Loucy (cell line): ENCODE data around the gene LCP1.

ENCODE experiments used
- H2AFZ ChIP-seq: fragments of 200-600 bp; sonication (generic); 2 replicates; pipeline ENCODE4 v1.6.0; 2016; ENCODE audit warnings: antibody characterized with exemption, mild to moderate bottlenecking, low read length, moderate library complexity
- H3F3A ChIP-seq: fragments of 200-600 bp; 2 replicates; pipeline ENCODE4 v1.6.0; 2016; ENCODE audit warnings: antibody characterized with exemption, low read depth, mild to moderate bottlenecking
- H3K27me3 ChIP-seq: fragments of 200-600 bp; sonication (generic); 2 replicates; pipeline ENCODE4 v1.6.1; 2014; ENCODE audit warnings: low read length, mild to moderate bottlenecking; ENCODE audit not compliant: insufficient read depth, poor library complexity, severe bottlenecking
- H3K36me3 ChIP-seq: fragments of 200-600 bp; sonication (generic); 2 replicates; pipeline ENCODE4 v1.6.1; 2016; ENCODE audit warnings: low read length; ENCODE audit not compliant: insufficient read depth
- H3K4me1 ChIP-seq: fragments of 200-600 bp; sonication (generic); 2 replicates; pipeline ENCODE4 v1.5.1; 2014; ENCODE audit warnings: low read length, mild to moderate bottlenecking; ENCODE audit not compliant: insufficient read depth, poor library complexity, severe bottlenecking
- H3K4me2 ChIP-seq: fragments of 200-600 bp; sonication (generic); 2 replicates; pipeline ENCODE4 v1.6.0; 2014; ENCODE audit warnings: antibody characterized with exemption, low read length, low read depth, mild to moderate bottlenecking; ENCODE audit not compliant: poor library complexity, severe bottlenecking
- H3K4me3 ChIP-seq: fragments of 200-600 bp; sonication (generic); 2 replicates; pipeline ENCODE4 v1.5.1; 2014; ENCODE audit warnings: low read length, mild to moderate bottlenecking, mixed read lengths; ENCODE audit not compliant: poor library complexity, severe bottlenecking
- H3K79me2 ChIP-seq: fragments of 200-600 bp; sonication (generic); 2 replicates; pipeline ENCODE4 v1.6.1; 2014; ENCODE audit warnings: low read length; ENCODE audit not compliant: insufficient read depth
- H3K9ac ChIP-seq: fragments of 200-600 bp; sonication (generic); 2 replicates; pipeline ENCODE4 v1.6.0; 2014; ENCODE audit warnings: mild to moderate bottlenecking, low read depth, low read length, moderate library complexity; ENCODE audit not compliant: poor library complexity, severe bottlenecking
- H3K9me2 ChIP-seq: fragments of 200-600 bp; sonication (generic); replicated peaks from 2 replicates; pipeline ENCODE4 v1.6.1; 2016; ENCODE audit warnings: low read depth, low read length, mixed read lengths
- H3K9me3 ChIP-seq: fragments of 200-600 bp; sonication (generic); 2 replicates; pipeline ENCODE4 v1.6.1; 2014; ENCODE audit warnings: mild to moderate bottlenecking, antibody characterized with exemption, low read length, low read depth; ENCODE audit not compliant: insufficient read depth
- H4K20me1 ChIP-seq: fragments of 200-600 bp; sonication (generic); 2 replicates; pipeline ENCODE4 v1.6.0; 2014; ENCODE audit warnings: antibody characterized with exemption, low read length, mild to moderate bottlenecking; ENCODE audit not compliant: insufficient read depth, poor library complexity, severe bottlenecking
- CTCF ChIP-seq: fragments of 200-600 bp; sonication (generic); conservative IDR thresholded peaks from 2 replicates; pipeline ENCODE4 v1.5.1; 2014; ENCODE audit warnings: mild to moderate bottlenecking, antibody characterized with exemption, low read length
- EZH2phosphoT487 ChIP-seq: fragments of 200-600 bp; IDR thresholded peaks from 2 replicates; pipeline ENCODE4 v1.6.1; 2018; ENCODE audit warnings: antibody characterized with exemption, mild to moderate bottlenecking, moderate library complexity, borderline replicate concordance

LCP1 gene

GRCh38 chr13:46166947-46167610, 14.9 kb downstream of the LCP1 start:
- Histone ChIP-seq H3K36me3 (peaks cover 32% of the 10 kb centered on the region; the same call in 1 of the 2 replicates), H3K9me3 (no peaks in the 10 kb centered on the region), H3K27me3 (no peaks in the 10 kb centered on the region), H4K20me1 (peaks cover 87% of the 10 kb centered on the region), H3K4me1 (peaks cover 76% of the 10 kb centered on the region), H3K9ac (no peak overlapping the region), H3K9me2 (no peaks in the 10 kb centered on the region), H2AFZ (no peak overlapping the region), H3K79me2 (peaks cover 99% of the 10 kb centered on the region), H3K4me3 (no peak overlapping the region), H3K4me2 (peak overlapping the region; percentile 98), H3F3A (peaks cover 11% of the 10 kb centered on the region; the same call in 1 of the 2 replicates)
- no peak for TF ChIP-seq EZH2phosphoT487
- TF ChIP-seq CTCF = no peak

GRCh38 chr13:46166224-46166584, 15.8 kb downstream of the LCP1 start:
- peaks cover 74% of the 10 kb centered on the region for H3K4me1 ChIP-seq

GRCh38 chr13:46165485-46166223, 16.3 kb downstream of the LCP1 start:
- Histone ChIP-seq H3K9me2 (no peaks in the 10 kb centered on the region), H4K20me1 (peaks cover 82% of the 10 kb centered on the region), H3K4me3 (no peak overlapping the region)

More at GRCh38 chr13:46166224-46166584, 15.8 kb downstream of the LCP1 start:
- TF ChIP-seq EZH2phosphoT487 = no peak
- peaks cover 35% of the 10 kb centered on the region; the same call in 1 of the 2 replicates for H3K36me3 ChIP-seq
- H3K79me2 ChIP-seq = peaks cover 99% of the 10 kb centered on the region
- no peak overlapping the region for H3K9ac ChIP-seq
- H3K4me3 ChIP-seq = no peak overlapping the region
- H3K9me3 ChIP-seq = no peaks in the 10 kb centered on the region
- H3K27me3 ChIP-seq = no peaks in the 10 kb centered on the region
- peaks cover 86% of the 10 kb centered on the region for H4K20me1 ChIP-seq
- no peaks in the 10 kb centered on the region for H3K9me2 ChIP-seq
- peaks cover 16% of the 10 kb centered on the region; the same call in 1 of the 2 replicates for H3F3A ChIP-seq
- peak overlapping the region; percentile 98 for H3K4me2 ChIP-seq
- H2AFZ ChIP-seq = no peak overlapping the region

More at GRCh38 chr13:46165485-46166223, 16.3 kb downstream of the LCP1 start:
- TF ChIP-seq EZH2phosphoT487 = no peak
- no peak for TF ChIP-seq CTCF
- Histone ChIP-seq H3K9me3 (no peaks in the 10 kb centered on the region), H3K27me3 (no peaks in the 10 kb centered on the region), H3K4me2 (peak overlapping the region; percentile 98), H3K9ac (no peak overlapping the region), H3F3A (peaks cover 16% of the 10 kb centered on the region; the same call in 1 of the 2 replicates), H3K4me1 (peaks cover 68% of the 10 kb centered on the region), H3K79me2 (peaks cover 98% of the 10 kb centered on the region), H3K36me3 (peaks cover 35% of the 10 kb centered on the region; the same call in 1 of the 2 replicates), H2AFZ (no peak overlapping the region)
